ENCODE measurements around the gene DPYD. TPM values are rescaled to one million over a fixed set of nuclear protein-coding genes. Genes with fewer than 3 reads are reported as not detected.

DPYD gene
- total and polyA plus RNA-seq, 10 of the 15 experiments (the other 5 are each of a cell fraction or from before 2014, with no cell fraction given), result 5.7 to 23.8 (median 10.2) TPM

DNA sequence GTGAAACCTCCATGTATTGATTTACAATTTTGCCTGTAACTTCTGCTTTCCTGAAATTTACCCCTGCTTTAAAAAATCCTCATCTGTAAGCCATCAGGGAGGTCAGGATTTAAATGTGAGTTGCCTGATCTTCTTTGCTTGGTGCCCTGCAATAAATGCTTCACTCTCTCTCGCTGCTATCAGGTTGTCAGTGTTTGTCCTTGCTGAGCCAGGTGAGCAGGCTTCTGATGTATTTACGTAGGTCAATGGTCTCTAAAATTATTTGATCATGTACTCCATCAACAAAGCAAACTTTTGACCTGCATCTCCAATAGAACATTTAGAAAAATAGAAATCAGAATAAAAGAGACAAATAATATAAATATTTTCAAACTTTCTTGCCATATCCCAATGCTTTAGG lies 453.4 kb downstream of the DPYD start:
- no peak for TF ChIP-seq ZNF384 (IDR thresholded peaks at IDR 0.05; ENCODE audit: borderline replicate concordance, low read depth, low read length)
- no peak for TF ChIP-seq BACH1 (IDR thresholded peaks at IDR 0.05; ENCODE audit: borderline replicate concordance)
- no peak for TF ChIP-seq HDGF (IDR thresholded peaks at IDR 0.05)
- TF ChIP-seq CREB1 (IDR thresholded peaks at IDR 0.05; ENCODE audit: low read depth), result no peak
- TF ChIP-seq, protein P1, sequence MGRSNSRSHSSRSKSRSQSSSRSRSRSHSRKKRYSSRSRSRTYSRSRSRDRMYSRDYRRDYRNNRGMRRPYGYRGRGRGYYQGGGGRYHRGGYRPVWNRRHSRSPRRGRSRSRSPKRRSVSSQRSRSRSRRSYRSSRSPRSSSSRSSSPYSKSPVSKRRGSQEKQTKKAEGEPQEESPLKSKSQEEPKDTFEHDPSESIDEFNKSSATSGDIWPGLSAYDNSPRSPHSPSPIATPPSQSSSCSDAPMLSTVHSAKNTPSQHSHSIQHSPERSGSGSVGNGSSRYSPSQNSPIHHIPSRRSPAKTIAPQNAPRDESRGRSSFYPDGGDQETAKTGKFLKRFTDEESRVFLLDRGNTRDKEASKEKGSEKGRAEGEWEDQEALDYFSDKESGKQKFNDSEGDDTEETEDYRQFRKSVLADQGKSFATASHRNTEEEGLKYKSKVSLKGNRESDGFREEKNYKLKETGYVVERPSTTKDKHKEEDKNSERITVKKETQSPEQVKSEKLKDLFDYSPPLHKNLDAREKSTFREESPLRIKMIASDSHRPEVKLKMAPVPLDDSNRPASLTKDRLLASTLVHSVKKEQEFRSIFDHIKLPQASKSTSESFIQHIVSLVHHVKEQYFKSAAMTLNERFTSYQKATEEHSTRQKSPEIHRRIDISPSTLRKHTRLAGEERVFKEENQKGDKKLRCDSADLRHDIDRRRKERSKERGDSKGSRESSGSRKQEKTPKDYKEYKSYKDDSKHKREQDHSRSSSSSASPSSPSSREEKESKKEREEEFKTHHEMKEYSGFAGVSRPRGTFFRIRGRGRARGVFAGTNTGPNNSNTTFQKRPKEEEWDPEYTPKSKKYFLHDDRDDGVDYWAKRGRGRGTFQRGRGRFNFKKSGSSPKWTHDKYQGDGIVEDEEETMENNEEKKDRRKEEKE (IDR thresholded peaks at IDR 0.05), result no peak
- TF ChIP-seq, protein P2, sequence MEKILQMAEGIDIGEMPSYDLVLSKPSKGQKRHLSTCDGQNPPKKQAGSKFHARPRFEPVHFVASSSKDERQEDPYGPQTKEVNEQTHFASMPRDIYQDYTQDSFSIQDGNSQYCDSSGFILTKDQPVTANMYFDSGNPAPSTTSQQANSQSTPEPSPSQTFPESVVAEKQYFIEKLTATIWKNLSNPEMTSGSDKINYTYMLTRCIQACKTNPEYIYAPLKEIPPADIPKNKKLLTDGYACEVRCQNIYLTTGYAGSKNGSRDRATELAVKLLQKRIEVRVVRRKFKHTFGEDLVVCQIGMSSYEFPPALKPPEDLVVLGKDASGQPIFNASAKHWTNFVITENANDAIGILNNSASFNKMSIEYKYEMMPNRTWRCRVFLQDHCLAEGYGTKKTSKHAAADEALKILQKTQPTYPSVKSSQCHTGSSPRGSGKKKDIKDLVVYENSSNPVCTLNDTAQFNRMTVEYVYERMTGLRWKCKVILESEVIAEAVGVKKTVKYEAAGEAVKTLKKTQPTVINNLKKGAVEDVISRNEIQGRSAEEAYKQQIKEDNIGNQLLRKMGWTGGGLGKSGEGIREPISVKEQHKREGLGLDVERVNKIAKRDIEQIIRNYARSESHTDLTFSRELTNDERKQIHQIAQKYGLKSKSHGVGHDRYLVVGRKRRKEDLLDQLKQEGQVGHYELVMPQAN (conservative IDR thresholded peaks at IDR 0.05), result no peak
- TF ChIP-seq NFXL1 (IDR thresholded peaks at IDR 0.05; ENCODE audit: borderline replicate concordance), result no peak
- TF ChIP-seq HDAC6 (IDR thresholded peaks at IDR 0.05; ENCODE audit: unreplicated experiment), result no peak
- TF ChIP-seq, protein P3, sequence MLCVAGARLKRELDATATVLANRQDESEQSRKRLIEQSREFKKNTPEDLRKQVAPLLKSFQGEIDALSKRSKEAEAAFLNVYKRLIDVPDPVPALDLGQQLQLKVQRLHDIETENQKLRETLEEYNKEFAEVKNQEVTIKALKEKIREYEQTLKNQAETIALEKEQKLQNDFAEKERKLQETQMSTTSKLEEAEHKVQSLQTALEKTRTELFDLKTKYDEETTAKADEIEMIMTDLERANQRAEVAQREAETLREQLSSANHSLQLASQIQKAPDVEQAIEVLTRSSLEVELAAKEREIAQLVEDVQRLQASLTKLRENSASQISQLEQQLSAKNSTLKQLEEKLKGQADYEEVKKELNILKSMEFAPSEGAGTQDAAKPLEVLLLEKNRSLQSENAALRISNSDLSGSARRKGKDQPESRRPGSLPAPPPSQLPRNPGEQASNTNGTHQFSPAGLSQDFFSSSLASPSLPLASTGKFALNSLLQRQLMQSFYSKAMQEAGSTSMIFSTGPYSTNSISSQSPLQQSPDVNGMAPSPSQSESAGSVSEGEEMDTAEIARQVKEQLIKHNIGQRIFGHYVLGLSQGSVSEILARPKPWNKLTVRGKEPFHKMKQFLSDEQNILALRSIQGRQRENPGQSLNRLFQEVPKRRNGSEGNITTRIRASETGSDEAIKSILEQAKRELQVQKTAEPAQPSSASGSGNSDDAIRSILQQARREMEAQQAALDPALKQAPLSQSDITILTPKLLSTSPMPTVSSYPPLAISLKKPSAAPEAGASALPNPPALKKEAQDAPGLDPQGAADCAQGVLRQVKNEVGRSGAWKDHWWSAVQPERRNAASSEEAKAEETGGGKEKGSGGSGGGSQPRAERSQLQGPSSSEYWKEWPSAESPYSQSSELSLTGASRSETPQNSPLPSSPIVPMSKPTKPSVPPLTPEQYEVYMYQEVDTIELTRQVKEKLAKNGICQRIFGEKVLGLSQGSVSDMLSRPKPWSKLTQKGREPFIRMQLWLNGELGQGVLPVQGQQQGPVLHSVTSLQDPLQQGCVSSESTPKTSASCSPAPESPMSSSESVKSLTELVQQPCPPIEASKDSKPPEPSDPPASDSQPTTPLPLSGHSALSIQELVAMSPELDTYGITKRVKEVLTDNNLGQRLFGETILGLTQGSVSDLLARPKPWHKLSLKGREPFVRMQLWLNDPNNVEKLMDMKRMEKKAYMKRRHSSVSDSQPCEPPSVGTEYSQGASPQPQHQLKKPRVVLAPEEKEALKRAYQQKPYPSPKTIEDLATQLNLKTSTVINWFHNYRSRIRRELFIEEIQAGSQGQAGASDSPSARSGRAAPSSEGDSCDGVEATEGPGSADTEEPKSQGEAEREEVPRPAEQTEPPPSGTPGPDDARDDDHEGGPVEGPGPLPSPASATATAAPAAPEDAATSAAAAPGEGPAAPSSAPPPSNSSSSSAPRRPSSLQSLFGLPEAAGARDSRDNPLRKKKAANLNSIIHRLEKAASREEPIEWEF (IDR thresholded peaks at IDR 0.05; ENCODE audit: insufficient replicate concordance, low read depth, low read length), result no peak
- TF ChIP-seq, protein P4, sequence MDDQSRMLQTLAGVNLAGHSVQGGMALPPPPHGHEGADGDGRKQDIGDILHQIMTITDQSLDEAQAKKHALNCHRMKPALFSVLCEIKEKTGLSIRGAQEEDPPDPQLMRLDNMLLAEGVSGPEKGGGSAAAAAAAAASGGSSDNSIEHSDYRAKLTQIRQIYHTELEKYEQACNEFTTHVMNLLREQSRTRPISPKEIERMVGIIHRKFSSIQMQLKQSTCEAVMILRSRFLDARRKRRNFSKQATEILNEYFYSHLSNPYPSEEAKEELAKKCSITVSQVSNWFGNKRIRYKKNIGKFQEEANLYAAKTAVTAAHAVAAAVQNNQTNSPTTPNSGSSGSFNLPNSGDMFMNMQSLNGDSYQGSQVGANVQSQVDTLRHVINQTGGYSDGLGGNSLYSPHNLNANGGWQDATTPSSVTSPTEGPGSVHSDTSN (IDR thresholded peaks at IDR 0.05; ENCODE audit: insufficient replicate concordance, low read depth, low read length), result no peak
- Histone ChIP-seq H3K4me1 (ENCODE audit: control insufficient read depth, insufficient read depth, low read length) (peaks cover 1% of the 10 kb centered on the region; the same call in 1 of the 2 replicates), H3K9ac (ENCODE audit: control insufficient read depth, insufficient read depth, low read length) (no peak overlapping the region), H3K79me2 (ENCODE audit: control insufficient read depth, insufficient read depth, low read length) (no peaks in the 10 kb centered on the region), H2AFZ (ENCODE audit: control insufficient read depth, low read depth, low read length) (no peak overlapping the region), H3K36me3 (ENCODE audit: control insufficient read depth in 2 of 2, insufficient read depth in 2 of 2, low read length in 1 of 2) (no peaks in the 10 kb centered on the region), H3K9me3 (replicated peaks; ENCODE audit: control insufficient read depth, insufficient read depth, low read length) (peaks cover 7% of the 10 kb centered on the region; the same call in 2 of the 3 replicates), H3K27ac (ENCODE audit: control insufficient read depth, insufficient read depth) (no peak overlapping the region), H4K20me1 (ENCODE audit: control insufficient read depth, insufficient read depth) (no peaks in the 10 kb centered on the region), H3K4me2 (ENCODE audit: control insufficient read depth, insufficient read depth) (no peak overlapping the region), H3K27me3 (replicated peaks in 1 of 2; ENCODE audit: control insufficient read depth in 2 of 2, insufficient read depth in 2 of 2, low read length in 1 of 2) (no peaks in the 10 kb centered on the region), H3K4me3 (no peak overlapping the region)
- ChIA-PET SMC1A (ENCODE audit: uncharacterized antibody, unreplicated experiment) (interaction anchor here (1.2 kb wide), 1 partner anchor 20 kb away, joined by 3 read pairs; no protein-coding TSS in a partner anchor), RAD21 (ENCODE audit: unreplicated experiment) (no interaction called here), POLR2A (no interaction called here), CTCF (interaction anchor here (0.6 to 1.5 kb wide), 3 partner anchors 24 to 40 kb away, joined by 4 read pairs; no protein-coding TSS in a partner anchor)
- in situ Hi-C loops (cut with MboI) (no loop called here), intact Hi-C loops (cut with micrococcal nuclease; ENCODE audit: unreplicated experiment) (no loop called here)
- no TSS peak for BruUV-seq (replicated peaks)
- FAIRE-seq, result no peak
- WGBS (ENCODE audit: insufficient coverage, insufficient replicate concordance, low lambda C conversion rate, missing lambda C conversion rate), result 0% methylated on average over 2 of the region's 2 CpGs
- DNase-seq (ENCODE audit: low read depth, low spot score), result no peak
- ATAC-seq, result no peak

Data from GM12878 (cell line).